AG20443 (cell line): Measurements from ENCODE around the gene UGT1A3.

ENCODE experiments used
- DNase-seq: peaks from one replicate; pipeline ENCODE4 v3.0.0; 2012; ENCODE audit warnings: low spot score, mixed read lengths

The UGT1A3 gene

DNA sequence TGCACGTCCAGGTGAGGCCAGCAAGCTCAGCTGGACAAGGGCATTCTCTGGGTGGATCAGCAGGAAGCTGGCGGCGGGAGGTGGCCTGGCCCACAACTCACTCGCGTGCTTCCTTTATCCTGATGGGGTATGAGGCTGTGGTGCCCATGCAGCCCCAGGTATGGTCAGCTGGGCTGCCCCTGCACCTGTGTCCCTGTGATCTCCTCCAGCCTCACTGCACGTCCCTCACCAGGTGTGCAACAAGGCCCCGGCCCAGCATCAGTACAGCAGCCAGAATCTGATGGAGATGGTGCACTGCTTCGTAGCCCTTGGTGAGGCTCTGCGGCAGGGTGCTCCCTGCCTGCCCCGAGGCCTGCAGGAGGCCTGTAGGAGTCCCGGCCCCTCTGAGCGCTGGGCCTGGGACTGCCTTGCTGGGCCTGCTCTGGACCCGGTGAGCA, 66.9 kb downstream of the UGT1A3 start:
- no peak for DNase-seq

DNA sequence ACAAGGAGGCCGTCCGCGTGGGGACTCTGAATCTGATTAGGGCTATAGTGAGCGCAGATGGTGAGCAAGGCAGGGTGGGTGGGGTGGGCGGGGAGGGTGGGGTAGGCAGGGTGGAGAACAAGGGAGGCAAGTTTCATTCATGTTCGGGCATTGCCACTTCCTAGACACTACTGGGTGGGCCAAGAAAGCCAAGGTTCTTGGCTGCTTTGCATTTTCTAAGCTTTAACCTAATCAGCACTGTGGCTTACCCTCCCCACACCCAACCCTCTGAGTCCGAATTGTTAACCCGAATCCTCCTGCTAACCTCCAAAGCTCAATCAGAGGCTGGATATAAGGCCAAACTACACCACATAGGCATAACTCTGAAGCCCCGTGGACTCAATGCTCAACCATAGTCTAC, 67.4 kb downstream of the UGT1A3 start:
- DNase-seq: no peak

DNA sequence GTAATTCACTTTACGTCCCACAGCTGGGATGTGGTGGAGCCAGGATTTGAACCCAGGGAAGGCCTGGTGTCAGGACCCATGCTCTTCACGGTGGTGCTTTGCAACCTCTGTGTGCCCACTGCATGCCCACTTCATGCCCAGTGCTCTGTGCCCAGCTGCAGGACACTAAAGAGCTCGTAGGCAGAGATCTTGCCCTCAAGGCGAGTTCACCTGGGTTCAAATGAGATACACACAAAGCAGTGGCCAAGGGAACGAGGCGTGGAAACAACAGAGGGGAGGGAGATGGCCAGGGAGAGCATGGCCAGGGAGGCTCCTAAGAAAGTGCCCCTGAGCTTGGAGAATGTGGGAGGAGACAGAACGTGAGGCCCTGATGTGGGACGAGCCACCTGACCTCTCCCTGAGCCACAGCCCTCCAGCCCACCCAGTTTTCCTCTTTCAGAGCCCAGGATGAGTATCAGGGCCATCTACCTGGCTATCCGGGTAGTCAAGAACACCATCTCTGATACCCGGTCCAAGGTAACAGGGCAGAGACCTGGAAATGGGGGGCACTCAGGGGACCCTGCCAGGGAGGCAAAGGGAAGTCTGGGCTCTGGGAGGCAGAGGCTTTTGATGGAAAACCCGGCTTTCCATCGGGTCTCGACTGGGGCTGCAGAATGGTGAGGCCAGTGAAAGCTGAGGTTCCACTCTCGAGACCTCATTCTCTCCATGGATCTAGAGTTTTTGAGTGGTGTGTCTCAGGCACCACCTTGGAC, 69.7 kb downstream of the UGT1A3 start:
- no peak for DNase-seq

DNA sequence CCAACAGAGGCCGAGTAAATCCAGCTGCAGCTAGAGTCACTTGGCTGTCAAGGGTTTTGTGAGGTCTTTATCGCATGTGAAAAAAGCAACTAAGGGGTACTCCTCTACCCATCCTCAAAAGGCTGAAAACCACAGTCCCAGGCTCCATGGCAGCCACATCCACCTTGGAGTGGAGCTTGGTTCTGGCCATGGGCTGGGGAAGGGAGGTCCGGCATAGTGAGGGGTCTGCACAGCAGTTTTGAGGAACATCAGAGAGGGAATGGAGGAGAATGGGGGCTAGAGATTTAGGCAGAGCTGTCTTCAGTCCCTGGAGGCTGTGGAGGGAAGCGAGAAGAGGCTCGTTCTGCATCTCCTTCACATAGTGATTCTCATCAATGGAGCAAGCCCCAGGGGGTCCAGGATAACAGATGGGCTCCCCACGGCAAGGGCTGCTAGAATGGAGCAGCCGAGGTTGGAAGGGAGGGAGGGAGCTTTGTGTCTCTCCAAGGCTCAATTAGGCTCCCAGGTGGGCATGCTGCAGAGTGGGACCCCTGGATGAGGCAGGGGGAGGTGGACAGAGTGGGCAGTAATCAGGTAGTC, 70.3 kb downstream of the UGT1A3 start:
- DNase-seq: no peak

- no peak for DNase-seq
These were observed 70.9 kb downstream of the UGT1A3 start for GRCh38 chr2:233799716-233800115.

GRCh38 chr2:233800208-233800607, 71.4 kb downstream of the UGT1A3 start:
- DNase-seq: no peak

GRCh38 chr2:233801357-233802131, 72.7 kb downstream of the UGT1A3 start:
- DNase-seq: no peak

- no peak for DNase-seq
These were observed 73.4 kb downstream of the UGT1A3 start for GRCh38 chr2:233802132-233802815.

DNA sequence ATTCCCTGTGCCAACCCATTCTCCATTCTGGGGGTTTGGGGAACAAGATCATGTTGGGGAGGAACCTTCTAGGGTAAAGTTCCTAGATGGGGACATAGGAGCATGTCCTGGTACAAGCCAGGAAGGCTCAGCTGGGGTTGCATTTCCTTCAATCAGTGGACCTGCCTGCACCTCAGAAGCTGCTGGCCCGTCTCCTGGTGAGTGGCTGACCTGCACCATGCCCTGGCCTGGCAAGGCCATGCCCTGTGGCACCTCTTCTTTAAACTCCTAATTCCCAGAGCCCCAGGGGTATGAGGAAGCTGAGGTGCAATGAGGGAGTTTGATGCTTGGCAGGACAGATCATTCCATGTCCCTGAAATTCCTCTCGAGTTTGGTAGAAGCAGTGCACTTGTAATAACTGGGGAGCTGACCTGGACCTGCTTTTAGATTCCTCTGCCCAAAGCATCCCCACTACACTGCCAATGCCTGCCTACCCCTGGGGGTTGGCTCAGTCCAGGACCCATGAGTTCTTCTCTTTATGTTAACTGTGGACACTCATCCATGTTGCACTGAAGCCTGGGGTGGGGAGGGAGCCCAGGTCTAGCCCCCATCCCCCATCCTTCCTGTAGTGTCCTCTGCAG, 74.6 kb downstream of the UGT1A3 start:
- no peak for DNase-seq

DNA sequence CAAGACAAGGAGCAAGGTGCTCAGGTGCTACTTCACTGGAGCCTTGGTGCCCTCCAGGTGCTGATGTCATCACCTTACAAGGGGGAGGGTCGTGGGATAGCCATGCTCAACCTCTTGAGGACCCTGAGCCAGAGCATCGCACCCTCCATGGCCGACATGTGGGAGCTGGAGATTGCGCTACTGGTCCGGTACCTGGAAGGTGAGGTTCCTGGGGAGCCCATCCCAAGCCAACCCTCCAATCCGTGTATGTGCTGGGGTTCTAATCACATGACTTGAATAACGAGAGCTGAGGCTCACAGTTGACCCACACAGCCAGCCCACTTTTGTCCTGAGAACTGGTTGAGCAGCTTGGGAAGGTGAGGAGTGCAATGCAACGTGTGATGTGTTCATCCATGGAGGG, 75.2 kb downstream of the UGT1A3 start:
- DNase-seq: no peak

- DNase-seq: no peak
These were observed 78.5 kb downstream of the UGT1A3 start for GRCh38 chr2:233807215-233807865.

GRCh38 chr2:233807966-233808935, 79.4 kb downstream of the UGT1A3 start:
- no peak for DNase-seq

- DNase-seq: no peak
These were observed 81.5 kb downstream of the UGT1A3 start for GRCh38 chr2:233810385-233810784.

DNA sequence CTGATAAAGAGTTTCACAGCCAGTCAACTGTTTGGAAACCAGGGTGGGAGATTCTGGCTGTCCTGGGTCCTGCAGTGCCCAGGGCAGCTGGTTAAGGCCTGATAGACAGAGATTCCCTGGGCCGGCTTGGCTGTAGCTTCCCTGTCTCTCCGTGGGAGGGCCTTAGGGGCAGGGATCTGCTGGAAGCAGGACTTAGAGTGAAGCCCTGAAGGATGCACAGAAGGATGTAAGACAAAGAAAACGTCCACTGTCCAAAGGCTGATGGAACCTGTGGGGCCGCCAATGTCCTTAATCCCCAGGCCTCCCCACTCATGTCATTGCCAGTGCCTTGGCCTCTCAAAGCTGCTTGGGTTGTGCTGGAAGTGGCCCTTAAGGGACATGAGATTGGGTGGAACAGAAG, 82.2 kb downstream of the UGT1A3 start:
- DNase-seq: no peak

- DNase-seq: no peak
These were observed 82.9 kb downstream of the UGT1A3 start for GRCh38 chr2:233811732-233812131.

DNA sequence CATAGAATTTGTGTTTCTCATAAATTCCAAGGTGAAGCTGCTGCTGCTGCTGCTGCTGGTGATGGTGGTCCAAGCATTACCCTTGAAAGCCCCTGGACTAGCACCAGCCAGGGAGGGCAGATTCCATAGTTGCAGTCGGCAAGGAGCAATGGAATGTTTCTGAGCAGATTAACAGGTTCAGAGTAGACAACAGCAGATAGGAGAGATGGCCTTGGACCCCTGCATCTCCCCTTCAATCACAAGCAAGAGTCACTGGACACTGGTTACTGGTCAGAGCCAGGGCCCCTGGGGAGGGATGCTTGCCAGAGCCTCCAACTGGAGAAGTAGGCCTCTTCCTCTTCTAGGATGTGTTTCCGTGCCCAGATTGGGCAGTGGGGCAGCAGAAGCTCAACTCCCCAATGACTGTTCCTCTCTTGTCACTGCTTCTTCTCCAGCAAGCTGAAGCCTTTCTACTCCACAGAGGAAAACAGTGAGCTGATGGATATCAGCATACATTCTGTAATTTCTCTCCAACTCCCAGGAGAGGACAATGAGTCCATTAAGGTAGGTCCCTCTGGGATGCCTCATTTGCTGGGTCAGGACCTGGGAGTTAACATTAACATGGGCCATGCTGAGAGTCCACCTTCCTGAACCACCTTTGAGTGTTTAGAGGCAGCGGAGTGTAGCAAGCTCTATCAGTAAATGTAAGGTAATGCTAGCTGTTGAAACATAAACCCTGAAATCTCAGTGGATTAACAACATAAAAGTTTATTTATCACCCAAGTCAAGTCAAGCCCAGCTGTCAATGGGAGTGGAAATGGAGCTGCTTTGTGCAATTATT, 84.6 kb downstream of the UGT1A3 start:
- DNase-seq: no peak

DNA sequence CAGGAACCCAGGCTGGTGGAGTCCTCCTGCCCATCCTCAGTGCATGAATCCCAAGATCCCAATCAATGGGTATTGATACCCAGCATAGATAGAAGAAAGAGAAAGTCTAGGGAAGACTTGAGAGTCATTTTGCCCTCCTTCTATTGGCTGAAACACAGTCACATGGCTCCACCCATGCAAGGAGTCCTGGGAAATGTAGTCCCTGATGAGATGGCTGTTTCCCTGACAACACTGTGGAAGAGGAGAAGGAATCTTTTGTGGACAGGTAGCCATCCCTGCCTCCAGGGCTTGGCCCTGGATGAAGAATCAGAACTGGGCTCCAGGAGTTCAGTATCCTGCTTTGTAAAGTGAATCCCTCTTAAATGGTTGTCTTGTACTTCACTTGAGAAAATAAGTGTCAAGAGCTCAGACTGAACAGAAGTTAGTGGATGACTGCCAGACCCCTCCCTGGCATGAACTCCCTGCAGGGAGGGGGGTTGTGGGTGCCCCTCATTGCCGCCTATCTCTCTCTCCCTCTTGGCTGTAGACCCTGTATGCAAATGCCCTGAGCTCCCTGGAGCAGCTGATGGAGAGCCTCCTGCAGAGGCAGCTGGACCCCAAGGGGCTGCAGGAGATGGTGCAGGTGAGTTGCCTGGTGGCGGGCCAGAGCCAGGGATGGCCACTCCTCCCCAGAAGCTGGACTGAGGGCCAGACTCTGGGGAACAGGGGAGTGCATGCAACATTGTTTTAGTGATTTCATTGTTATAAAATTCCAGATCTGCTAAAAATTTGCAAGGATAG, 85.4 kb downstream of the UGT1A3 start:
- no peak for DNase-seq

DNA sequence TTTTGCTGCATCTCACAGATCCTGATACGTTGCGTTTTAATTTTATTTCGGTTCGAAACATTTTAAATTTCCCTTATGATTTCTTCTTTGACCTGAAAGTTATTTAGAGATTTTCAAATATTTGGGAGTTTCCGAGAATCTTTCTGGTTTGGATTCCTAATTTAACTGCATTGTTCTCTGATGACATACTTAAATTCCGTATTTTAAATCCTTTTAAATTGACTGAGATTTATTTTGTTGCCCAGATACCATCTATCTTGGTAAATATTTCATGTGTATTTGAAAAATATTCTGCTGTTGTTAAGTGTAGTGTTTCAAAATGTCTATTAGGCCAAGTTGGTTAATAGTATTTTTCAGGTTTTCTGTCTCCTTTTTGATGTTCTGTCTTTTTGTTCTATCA, 87.0 kb downstream of the UGT1A3 start:
- no peak for DNase-seq

GRCh38 chr2:233816334-233816733, 87.5 kb downstream of the UGT1A3 start:
- DNase-seq: no peak
